ENCODE measurements around the gene NCOA3. TPM values are rescaled to one million over a fixed set of nuclear protein-coding genes. Genes with fewer than 3 reads are reported as not detected.

NCOA3 gene
- total and polyA plus RNA-seq, 2 experiments from 2014 or later: 6.7 to 25.8 TPM

DNA sequence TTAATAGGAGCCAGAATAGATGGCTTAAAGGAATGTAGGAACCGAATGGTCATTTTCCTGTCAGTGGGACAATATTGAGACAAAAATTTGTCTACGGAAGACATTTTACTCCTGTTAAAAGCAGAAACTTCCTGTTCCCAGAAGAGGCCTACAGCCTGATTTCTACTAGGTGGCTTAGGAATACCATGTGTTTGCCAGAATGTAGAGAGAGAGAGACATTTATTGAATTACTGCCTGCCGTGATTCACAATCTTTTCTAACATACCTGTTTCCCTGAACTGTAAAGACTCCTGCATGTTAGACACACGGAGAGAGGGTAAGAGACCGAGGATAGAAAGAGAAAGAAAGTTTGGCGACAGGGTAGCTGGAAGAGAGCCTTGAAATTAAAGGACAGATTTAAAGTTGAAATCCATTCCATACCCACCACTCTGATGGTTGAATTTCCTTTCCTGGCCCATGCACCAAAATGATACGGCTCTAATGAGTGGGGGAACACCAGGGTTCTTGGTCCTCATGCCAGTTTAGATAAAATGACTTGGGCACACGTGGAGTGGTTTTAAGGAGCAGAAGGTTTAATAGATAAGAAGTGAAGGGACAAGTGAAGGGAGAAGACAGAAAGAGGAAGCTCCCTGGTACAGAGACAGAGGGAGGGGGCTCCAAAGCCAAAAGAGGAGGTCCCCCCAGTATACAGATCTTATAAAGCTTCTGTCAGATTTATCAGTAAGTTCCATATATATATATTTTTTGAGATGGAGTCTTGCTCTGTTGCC is 22.5 kb downstream of the NCOA3 start:
- Histone ChIP-seq H2AFZ (no peak overlapping the region), H3K27me3 (ENCODE audit: insufficient read depth) (no peaks in the 10 kb centered on the region), H3F3A (replicated peaks; ENCODE audit: low read depth) (peaks cover 7% of the 10 kb centered on the region; the same call in 1 of the 2 replicates), H3K4me2 (no peak overlapping the region), H3K4me1 (ENCODE audit: insufficient read depth) (0 out of 2 replicates have a peak, but pooled peaks cover 4% of the 10 kb centered on the region), H3K36me3 (ENCODE audit: insufficient read depth) (peaks cover 17% of the 10 kb centered on the region; the same call in 1 of the 2 replicates), H3K4me3 (no peak overlapping the region), H3K9me2 (ENCODE audit: insufficient read depth) (no peaks in the 10 kb centered on the region), H3K27ac (ENCODE audit: low read depth) (peak overlapping the region; percentile 79; the same call in 1 of the 2 replicates), H3K79me2 (replicated peaks; ENCODE audit: insufficient read depth) (peaks cover 81% of the 10 kb centered on the region), H4K20me1 (replicated peaks; ENCODE audit: insufficient read depth) (peaks cover 2% of the 10 kb centered on the region; the same call in 1 of the 2 replicates)
- Mint-ChIP-seq H3K36me3 (ENCODE audit: low read depth) (peaks cover 65% of the 10 kb centered on the region), H3K27me3 (ENCODE audit: insufficient read depth, low read depth, poor library complexity) (peaks cover 8% of the 10 kb centered on the region), H3K9me3 (peaks cover 69% of the 10 kb centered on the region), H3K4me3 (no peak overlapping the region), H3K4me1 (no peaks in the 10 kb centered on the region; the same call in 2 of the 3 replicates), H3K27ac (no peak overlapping the region)
- DNase-seq (ENCODE audit: low spot score) (no peak), ATAC-seq (no peak)
- no peak for TF ChIP-seq POLR2AphosphoS5 (IDR thresholded peaks at IDR 0.05; ENCODE audit: low read depth)
- TF ChIP-seq, protein P1, sequence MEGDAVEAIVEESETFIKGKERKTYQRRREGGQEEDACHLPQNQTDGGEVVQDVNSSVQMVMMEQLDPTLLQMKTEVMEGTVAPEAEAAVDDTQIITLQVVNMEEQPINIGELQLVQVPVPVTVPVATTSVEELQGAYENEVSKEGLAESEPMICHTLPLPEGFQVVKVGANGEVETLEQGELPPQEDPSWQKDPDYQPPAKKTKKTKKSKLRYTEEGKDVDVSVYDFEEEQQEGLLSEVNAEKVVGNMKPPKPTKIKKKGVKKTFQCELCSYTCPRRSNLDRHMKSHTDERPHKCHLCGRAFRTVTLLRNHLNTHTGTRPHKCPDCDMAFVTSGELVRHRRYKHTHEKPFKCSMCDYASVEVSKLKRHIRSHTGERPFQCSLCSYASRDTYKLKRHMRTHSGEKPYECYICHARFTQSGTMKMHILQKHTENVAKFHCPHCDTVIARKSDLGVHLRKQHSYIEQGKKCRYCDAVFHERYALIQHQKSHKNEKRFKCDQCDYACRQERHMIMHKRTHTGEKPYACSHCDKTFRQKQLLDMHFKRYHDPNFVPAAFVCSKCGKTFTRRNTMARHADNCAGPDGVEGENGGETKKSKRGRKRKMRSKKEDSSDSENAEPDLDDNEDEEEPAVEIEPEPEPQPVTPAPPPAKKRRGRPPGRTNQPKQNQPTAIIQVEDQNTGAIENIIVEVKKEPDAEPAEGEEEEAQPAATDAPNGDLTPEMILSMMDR (conservative IDR thresholded peaks at IDR 0.05; ENCODE audit: low read depth in 2 of 2): no peak
- TF ChIP-seq EZH2phosphoT487 (IDR thresholded peaks at IDR 0.05; ENCODE audit: unreplicated experiment): no peak
- no peak for TF ChIP-seq NANOG (IDR thresholded peaks at IDR 0.05; ENCODE audit: borderline replicate concordance)
- TF ChIP-seq STAT1 (IDR thresholded peaks at IDR 0.05; ENCODE audit: unreplicated experiment): no peak
- TF ChIP-seq, protein P2, sequence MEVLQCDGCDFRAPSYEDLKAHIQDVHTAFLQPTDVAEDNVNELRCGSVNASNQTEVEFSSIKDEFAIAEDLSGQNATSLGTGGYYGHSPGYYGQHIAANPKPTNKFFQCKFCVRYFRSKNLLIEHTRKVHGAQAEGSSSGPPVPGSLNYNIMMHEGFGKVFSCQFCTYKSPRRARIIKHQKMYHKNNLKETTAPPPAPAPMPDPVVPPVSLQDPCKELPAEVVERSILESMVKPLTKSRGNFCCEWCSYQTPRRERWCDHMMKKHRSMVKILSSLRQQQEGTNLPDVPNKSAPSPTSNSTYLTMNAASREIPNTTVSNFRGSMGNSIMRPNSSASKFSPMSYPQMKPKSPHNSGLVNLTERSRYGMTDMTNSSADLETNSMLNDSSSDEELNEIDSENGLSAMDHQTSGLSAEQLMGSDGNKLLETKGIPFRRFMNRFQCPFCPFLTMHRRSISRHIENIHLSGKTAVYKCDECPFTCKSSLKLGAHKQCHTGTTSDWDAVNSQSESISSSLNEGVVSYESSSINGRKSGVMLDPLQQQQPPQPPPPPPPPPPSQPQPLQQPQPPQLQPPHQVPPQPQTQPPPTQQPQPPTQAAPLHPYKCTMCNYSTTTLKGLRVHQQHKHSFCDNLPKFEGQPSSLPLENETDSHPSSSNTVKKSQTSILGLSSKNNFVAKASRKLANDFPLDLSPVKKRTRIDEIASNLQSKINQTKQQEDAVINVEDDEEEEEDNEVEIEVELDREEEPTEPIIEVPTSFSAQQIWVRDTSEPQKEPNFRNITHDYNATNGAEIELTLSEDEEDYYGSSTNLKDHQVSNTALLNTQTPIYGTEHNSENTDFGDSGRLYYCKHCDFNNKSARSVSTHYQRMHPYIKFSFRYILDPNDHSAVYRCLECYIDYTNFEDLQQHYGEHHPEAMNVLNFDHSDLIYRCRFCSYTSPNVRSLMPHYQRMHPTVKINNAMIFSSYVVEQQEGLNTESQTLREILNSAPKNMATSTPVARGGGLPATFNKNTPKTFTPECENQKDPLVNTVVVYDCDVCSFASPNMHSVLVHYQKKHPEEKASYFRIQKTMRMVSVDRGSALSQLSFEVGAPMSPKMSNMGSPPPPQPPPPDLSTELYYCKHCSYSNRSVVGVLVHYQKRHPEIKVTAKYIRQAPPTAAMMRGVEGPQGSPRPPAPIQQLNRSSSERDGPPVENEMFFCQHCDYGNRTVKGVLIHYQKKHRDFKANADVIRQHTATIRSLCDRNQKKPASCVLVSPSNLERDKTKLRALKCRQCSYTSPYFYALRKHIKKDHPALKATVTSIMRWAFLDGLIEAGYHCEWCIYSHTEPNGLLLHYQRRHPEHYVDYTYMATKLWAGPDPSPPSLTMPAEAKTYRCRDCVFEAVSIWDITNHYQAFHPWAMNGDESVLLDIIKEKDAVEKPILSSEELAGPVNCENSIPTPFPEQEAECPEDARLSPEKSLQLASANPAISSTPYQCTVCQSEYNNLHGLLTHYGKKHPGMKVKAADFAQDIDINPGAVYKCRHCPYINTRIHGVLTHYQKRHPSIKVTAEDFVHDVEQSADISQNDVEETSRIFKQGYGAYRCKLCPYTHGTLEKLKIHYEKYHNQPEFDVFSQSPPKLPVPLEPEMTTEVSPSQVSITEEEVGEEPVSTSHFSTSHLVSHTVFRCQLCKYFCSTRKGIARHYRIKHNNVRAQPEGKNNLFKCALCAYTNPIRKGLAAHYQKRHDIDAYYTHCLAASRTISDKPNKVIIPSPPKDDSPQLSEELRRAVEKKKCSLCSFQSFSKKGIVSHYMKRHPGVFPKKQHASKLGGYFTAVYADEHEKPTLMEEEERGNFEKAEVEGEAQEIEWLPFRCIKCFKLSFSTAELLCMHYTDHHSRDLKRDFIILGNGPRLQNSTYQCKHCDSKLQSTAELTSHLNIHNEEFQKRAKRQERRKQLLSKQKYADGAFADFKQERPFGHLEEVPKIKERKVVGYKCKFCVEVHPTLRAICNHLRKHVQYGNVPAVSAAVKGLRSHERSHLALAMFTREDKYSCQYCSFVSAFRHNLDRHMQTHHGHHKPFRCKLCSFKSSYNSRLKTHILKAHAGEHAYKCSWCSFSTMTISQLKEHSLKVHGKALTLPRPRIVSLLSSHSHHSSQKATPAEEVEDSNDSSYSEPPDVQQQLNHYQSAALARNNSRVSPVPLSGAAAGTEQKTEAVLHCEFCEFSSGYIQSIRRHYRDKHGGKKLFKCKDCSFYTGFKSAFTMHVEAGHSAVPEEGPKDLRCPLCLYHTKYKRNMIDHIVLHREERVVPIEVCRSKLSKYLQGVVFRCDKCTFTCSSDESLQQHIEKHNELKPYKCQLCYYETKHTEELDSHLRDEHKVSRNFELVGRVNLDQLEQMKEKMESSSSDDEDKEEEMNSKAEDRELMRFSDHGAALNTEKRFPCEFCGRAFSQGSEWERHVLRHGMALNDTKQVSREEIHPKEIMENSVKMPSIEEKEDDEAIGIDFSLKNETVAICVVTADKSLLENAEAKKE (CRISPR knock-in tag; IDR thresholded peaks at IDR 0.05): no peak
- TF ChIP-seq CREB1 (CRISPR knock-in tag; IDR thresholded peaks at IDR 0.05; ENCODE audit: low read depth): no peak
- TF ChIP-seq, protein P3, sequence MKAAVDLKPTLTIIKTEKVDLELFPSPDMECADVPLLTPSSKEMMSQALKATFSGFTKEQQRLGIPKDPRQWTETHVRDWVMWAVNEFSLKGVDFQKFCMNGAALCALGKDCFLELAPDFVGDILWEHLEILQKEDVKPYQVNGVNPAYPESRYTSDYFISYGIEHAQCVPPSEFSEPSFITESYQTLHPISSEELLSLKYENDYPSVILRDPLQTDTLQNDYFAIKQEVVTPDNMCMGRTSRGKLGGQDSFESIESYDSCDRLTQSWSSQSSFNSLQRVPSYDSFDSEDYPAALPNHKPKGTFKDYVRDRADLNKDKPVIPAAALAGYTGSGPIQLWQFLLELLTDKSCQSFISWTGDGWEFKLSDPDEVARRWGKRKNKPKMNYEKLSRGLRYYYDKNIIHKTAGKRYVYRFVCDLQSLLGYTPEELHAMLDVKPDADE (IDR thresholded peaks at IDR 0.05): no peak
- TF ChIP-seq ZNF331 (CRISPR knock-in tag; IDR thresholded peaks at IDR 0.05; ENCODE audit: low read depth): no peak
- no peak for TF ChIP-seq REST (IDR thresholded peaks at IDR 0.05; ENCODE audit: unreplicated experiment)
- no peak for TF ChIP-seq JUNB (IDR thresholded peaks at IDR 0.05; ENCODE audit: unreplicated experiment)
- TF ChIP-seq ZNF114 (CRISPR knock-in tag; IDR thresholded peaks at IDR 0.05): no peak
- TF ChIP-seq EZH2 (IDR thresholded peaks at IDR 0.05; ENCODE audit: low read depth, unreplicated experiment): no peak

Data from GM23338 (cell line).